SJCRH30 (cell line): ENCODE results near the gene PTGS1. TPM values are rescaled to one million over a fixed set of nuclear protein-coding genes. Genes with fewer than 3 reads are reported as not detected.
"Not testable (repeated sequence)": the region's sequence is repeated elsewhere in the genome, so short reads cannot be mapped to it uniquely, and the experiment has no call there.

Experiments
- DNase-seq, 2 experiments: peaks; one replicate each; pipeline ENCODE4 v3.0.0-alpha.2; 2015 to 2020
- H3K27ac ChIP-seq: fragments of 250-450 bp; sonication (Bioruptor Pico); 2 replicates; pipeline ENCODE4 v1.5.1; 2020; ENCODE audit warnings: mild to moderate bottlenecking, moderate library complexity
- H3K27me3 ChIP-seq: fragments of 250-450 bp; sonication (Bioruptor Pico); 2 replicates; pipeline ENCODE4 v1.5.1; 2020; ENCODE audit warnings: mild to moderate bottlenecking, moderate library complexity
- H3K36me3 ChIP-seq: fragments of 250-450 bp; sonication (Bioruptor Pico); 2 replicates; pipeline ENCODE4 v1.5.1; 2020; ENCODE audit warnings: mild to moderate bottlenecking, moderate library complexity
- H3K4me1 ChIP-seq: fragments of 250-450 bp; sonication (Bioruptor Pico); 2 replicates; pipeline ENCODE4 v1.5.1; 2020; ENCODE audit warnings: mild to moderate bottlenecking, moderate library complexity
- H3K4me3 ChIP-seq: fragments of 250-450 bp; sonication (Bioruptor Pico); 2 replicates; pipeline ENCODE4 v1.5.1; 2020; ENCODE audit warnings: mild to moderate bottlenecking, moderate library complexity
- H3K9me3 ChIP-seq: fragments of 250-450 bp; sonication (Bioruptor Pico); replicated peaks from 2 replicates; pipeline ENCODE4 v1.5.1; 2020; ENCODE audit warnings: mild to moderate bottlenecking, moderate library complexity
- total RNA-seq: library from RNA; depleted of rRNA; stranded (reverse); fragments of >200 nt; shearing (Covaris generic); gene quantifications from 2 replicates; pipeline ENCODE4 v1.2.3, GENCODE V29; 2014

PTGS1 gene
- total RNA-seq, 1 experiment from 2014 or later: 0.85 TPM

GRCh38 chr9:122393284-122393983 is 22.6 kb downstream of the PTGS1 start:
- H3K4me3 ChIP-seq: no peak overlapping the region
- H3K4me1 ChIP-seq: peaks cover 24% of the 10 kb centered on the region
- no peak for DNase-seq
- H3K9me3 ChIP-seq: no peaks in the 10 kb centered on the region
- H3K36me3 ChIP-seq: no peaks in the 10 kb centered on the region
- no peak overlapping the region for H3K27ac ChIP-seq
- H3K27me3 ChIP-seq: no peaks in the 10 kb centered on the region

DNA sequence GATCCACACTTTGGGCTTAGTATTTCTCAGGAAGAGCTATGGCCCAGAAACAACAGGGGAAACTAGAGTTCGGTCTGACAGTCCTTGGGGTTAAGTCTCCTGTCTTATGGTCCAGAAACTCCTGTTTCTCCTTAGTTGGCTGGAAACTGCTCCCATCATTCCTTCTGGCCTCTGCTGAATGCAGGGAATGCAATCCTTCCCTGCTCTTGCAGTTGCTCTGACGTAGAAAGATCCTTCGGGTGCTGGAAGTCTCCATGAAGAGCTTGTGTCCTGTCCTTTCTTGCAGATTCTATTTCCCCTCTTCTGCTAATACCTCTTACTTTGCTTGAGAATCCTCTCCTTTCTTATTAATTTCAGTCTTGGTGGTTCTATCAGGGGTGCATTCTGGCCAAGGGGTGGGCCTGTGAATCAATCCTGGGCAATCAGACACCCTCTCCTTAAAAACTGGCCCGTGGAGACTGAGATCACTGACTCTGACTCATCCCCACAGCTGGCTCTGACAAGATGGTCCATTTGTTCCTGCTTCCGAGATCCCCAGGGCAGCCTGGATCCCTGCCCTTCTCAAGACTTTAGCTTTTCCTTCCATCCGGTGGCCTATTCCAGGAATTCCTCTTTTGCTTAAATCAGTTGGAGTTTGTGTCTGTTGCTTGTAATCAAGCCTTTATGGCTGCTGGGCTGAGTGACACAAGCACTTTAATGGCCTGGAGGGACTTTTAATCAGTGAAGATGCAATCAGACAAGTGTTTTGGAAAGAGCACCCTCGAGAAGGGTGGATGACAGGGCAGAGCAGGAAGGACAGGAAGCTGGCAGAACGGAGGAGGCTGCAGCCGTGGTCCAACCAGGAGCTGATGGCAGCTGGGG is 23.7 kb downstream of the PTGS1 start:
- no peak overlapping the region for H3K4me3 ChIP-seq
- H3K27me3 ChIP-seq: no peaks in the 10 kb centered on the region
- H3K4me1 ChIP-seq: peaks cover 21% of the 10 kb centered on the region
- H3K27ac ChIP-seq: peak overlapping the region; percentile 1; the same call in 1 of the 2 replicates
- DNase-seq: peak; percentile 44 to 65
- no peaks in the 10 kb centered on the region for H3K9me3 ChIP-seq
- H3K36me3 ChIP-seq: no peaks in the 10 kb centered on the region

DNA sequence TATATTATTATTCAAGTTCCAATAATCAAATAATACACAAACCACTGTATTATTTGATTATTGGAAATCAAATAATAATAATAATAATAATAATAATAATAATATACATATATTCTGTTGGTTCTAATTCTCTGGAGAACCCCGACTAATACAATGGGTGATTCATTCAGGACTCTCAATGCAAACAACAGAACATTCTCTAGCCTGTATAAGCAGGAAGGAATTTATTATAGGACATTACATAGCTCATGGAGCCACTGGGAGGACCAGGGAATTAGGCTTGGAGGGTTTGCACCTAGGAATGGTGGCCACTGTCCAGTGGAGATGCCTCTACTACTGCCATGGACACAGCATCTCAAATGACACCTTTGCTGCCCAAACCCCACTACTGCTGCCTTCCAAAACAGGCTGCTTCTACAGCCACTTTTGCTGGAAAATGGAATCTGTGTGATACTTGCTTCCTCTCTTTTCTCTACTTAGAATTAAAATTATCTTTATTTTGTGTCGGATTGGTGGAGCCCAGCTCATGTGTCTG is 25.9 kb downstream of the PTGS1 start:
- no peak overlapping the region for H3K27ac ChIP-seq
- no peaks in the 10 kb centered on the region for H3K36me3 ChIP-seq
- no peak for DNase-seq
- H3K27me3 ChIP-seq: peaks cover 3% of the 10 kb centered on the region; the same call in 1 of the 2 replicates
- H3K9me3 ChIP-seq: no peaks in the 10 kb centered on the region; the same call in none of the 2 replicates
- no peak overlapping the region for H3K4me3 ChIP-seq
- peaks cover 12% of the 10 kb centered on the region; the same call in 1 of the 2 replicates for H3K4me1 ChIP-seq

DNA sequence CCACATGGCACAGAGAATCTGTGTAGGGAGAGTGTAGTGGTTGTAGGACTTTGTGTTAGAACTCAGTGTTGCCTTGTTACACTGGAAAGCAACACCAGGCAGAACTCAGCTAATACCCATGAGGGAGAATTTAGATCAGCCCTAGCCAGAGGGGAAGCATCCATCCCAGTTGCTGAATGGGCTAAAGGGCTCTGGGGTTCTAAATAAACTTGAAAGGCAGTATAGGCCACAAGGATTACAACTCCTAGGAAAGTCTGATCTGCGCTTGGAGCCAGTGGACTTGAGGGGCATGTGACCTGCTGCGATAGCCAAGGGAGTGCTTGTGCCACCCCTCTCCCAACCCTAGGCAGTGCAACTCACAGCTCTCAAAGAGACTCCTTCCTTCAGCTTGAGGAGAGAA is 26.9 kb downstream of the PTGS1 start:
- no peak for DNase-seq
- no peaks in the 10 kb centered on the region for H3K36me3 ChIP-seq
- H3K27me3 ChIP-seq: peaks cover 3% of the 10 kb centered on the region; the same call in 1 of the 2 replicates
- H3K4me3 ChIP-seq: no peak overlapping the region
- peaks cover 14% of the 10 kb centered on the region; the same call in 1 of the 2 replicates for H3K4me1 ChIP-seq
- no peaks in the 10 kb centered on the region; the same call in none of the 2 replicates for H3K9me3 ChIP-seq
- H3K27ac ChIP-seq: no peak overlapping the region

- H3K36me3 ChIP-seq: no peaks in the 10 kb centered on the region
- no peaks in the 10 kb centered on the region; the same call in none of the 2 replicates for H3K9me3 ChIP-seq
- peaks cover 3% of the 10 kb centered on the region; the same call in 1 of the 2 replicates for H3K27me3 ChIP-seq
These were observed 27.6 kb downstream of the PTGS1 start for GRCh38 chr9:122398371-122398924.

GRCh38 chr9:122401896-122402295 is 31.1 kb downstream of the PTGS1 start:
- Histone ChIP-seq H3K4me1 (peaks cover 5% of the 10 kb centered on the region; the same call in 1 of the 2 replicates), H3K27ac (no peak overlapping the region), H3K27me3 (peaks cover 3% of the 10 kb centered on the region; the same call in 1 of the 2 replicates), H3K36me3 (no peaks in the 10 kb centered on the region), H3K9me3 (no peaks in the 10 kb centered on the region; the same call in none of the 2 replicates), H3K4me3 (no peak overlapping the region)
- DNase-seq: no peak

More at GRCh38 chr9:122398371-122398924, 27.6 kb downstream of the PTGS1 start:
- no peak for DNase-seq
- no peak overlapping the region for H3K27ac ChIP-seq
- no peak overlapping the region for H3K4me3 ChIP-seq
- peaks cover 11% of the 10 kb centered on the region; the same call in 1 of the 2 replicates for H3K4me1 ChIP-seq

- Histone ChIP-seq H3K4me3 (no peak overlapping the region), H3K27me3 (peaks cover 3% of the 10 kb centered on the region; the same call in 1 of the 2 replicates), H3K9me3 (no peaks in the 10 kb centered on the region; the same call in none of the 2 replicates), H3K36me3 (no peaks in the 10 kb centered on the region), H3K27ac (no peak overlapping the region), H3K4me1 (peaks cover 5% of the 10 kb centered on the region; the same call in 1 of the 2 replicates)
- peak; percentile 32 to 46 for DNase-seq
These were observed 31.6 kb downstream of the PTGS1 start for GRCh38 chr9:122402403-122402871.

- peaks cover 5% of the 10 kb centered on the region; the same call in 1 of the 2 replicates for H3K4me1 ChIP-seq
- no peaks in the 10 kb centered on the region; the same call in none of the 2 replicates for H3K9me3 ChIP-seq
- H3K27ac ChIP-seq: no peak overlapping the region
- no peak overlapping the region for H3K4me3 ChIP-seq
- peaks cover 3% of the 10 kb centered on the region; the same call in 1 of the 2 replicates for H3K27me3 ChIP-seq
- no peaks in the 10 kb centered on the region for H3K36me3 ChIP-seq
- no peak for DNase-seq
These were observed 32.0 kb downstream of the PTGS1 start for GRCh38 chr9:122402874-122403273.

- Histone ChIP-seq H3K9me3 (no peaks in the 10 kb centered on the region; the same call in none of the 2 replicates), H3K4me3 (no peak overlapping the region), H3K27me3 (peaks cover 3% of the 10 kb centered on the region; the same call in 1 of the 2 replicates), H3K36me3 (no peaks in the 10 kb centered on the region), H3K4me1 (peaks cover 5% of the 10 kb centered on the region; the same call in 1 of the 2 replicates), H3K27ac (no peak overlapping the region)
- DNase-seq: no peak
These were observed 32.7 kb downstream of the PTGS1 start for GRCh38 chr9:122403381-122404000.

GRCh38 chr9:122405304-122406069 is 34.7 kb downstream of the PTGS1 start:
- not testable (repeated sequence) for H3K27me3 ChIP-seq, DNase-seq, H3K36me3 ChIP-seq, H3K4me3 ChIP-seq, H3K4me1 ChIP-seq, H3K9me3 ChIP-seq, H3K27ac ChIP-seq

DNA sequence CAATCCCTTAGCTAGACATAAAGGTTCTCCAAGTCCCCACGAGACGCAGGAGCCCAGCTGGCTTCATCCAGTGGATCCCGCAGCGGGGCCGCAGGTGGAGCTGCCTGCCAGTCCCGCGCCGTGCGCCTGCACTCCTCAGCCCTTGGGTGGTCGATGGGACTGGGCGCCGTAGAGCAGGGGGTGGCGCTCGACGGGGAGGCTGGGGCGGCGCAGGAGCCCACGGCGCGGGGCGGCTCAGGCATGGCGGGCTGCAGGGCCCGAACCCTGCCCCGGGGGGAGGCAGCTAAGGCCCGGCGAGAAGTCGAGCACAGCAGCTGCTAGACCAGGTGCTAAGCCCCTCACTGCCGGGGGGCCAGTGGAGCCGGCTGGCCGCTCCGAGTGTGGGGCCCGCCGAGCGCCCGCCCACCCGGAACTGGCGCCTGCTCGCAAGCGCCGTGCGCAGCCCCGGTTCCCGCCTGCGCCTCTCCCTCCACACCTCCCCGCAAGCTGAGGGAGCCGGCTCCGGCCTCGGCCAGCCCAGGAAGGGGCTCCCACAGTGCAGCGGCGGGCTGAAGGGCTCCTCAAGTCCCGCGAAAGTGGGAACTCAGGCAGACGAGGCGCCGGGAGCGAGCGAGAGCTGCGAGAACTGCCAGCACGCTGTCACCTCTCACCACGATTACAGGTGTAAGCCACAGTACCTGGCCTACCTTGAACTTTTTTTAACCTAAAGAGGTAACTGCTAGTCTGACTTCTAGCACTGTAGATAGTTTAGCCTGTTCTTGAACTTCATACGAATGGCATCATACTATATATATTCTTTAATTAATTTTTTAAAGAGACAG is 35.5 kb downstream of the PTGS1 start:
- Histone ChIP-seq H3K4me1 (peaks cover 5% of the 10 kb centered on the region; the same call in 1 of the 2 replicates), H3K36me3 (no peaks in the 10 kb centered on the region), H3K27me3 (no peaks in the 10 kb centered on the region), H3K9me3 (no peaks in the 10 kb centered on the region; the same call in 1 of the 2 replicates), H3K27ac (no peak overlapping the region), H3K4me3 (no peak overlapping the region)
- DNase-seq: no peak

GRCh38 chr9:122414108-122414507 is 43.3 kb downstream of the PTGS1 start:
- not testable (repeated sequence) for H3K4me1 ChIP-seq, H3K9me3 ChIP-seq, DNase-seq, H3K27me3 ChIP-seq, H3K36me3 ChIP-seq, H3K27ac ChIP-seq, H3K4me3 ChIP-seq
